NCI-H748 treated with DMSO at 0.1 percent for 48 hours (cell line): ENCODE data around the gene QSOX1.

ENCODE experiments used
- DNase-seq: peaks from one replicate; lab custom pipeline; 2025; lab: John Stamatoyannopoulos, UW

QSOX1 gene

GRCh38 chr1:180234369-180235076, 79.9 kb downstream of the QSOX1 start:
- DNase-seq, result no peak

GRCh38 chr1:180235077-180235501, 80.4 kb downstream of the QSOX1 start:
- DNase-seq, result no peak

- no peak for DNase-seq
Observed at GRCh38 chr1:180235502-180236239, 81.0 kb downstream of the QSOX1 start.

GRCh38 chr1:180236698-180237509, 82.2 kb downstream of the QSOX1 start:
- DNase-seq, result no peak

- peak; percentile 81 for DNase-seq
Observed at GRCh38 chr1:180237869-180238476, 83.3 kb downstream of the QSOX1 start.

GRCh38 chr1:180238675-180239074, 84.0 kb downstream of the QSOX1 start:
- no peak for DNase-seq

- DNase-seq, result no peak
Observed at GRCh38 chr1:180239145-180240096, 84.8 kb downstream of the QSOX1 start.

- no peak for DNase-seq
Observed at GRCh38 chr1:180241716-180242544, 87.3 kb downstream of the QSOX1 start.

GRCh38 chr1:180243517-180244221, 89.0 kb downstream of the QSOX1 start:
- no peak for DNase-seq

- DNase-seq, result no peak
Observed at GRCh38 chr1:180244840-180245239, 90.2 kb downstream of the QSOX1 start.

- no peak for DNase-seq
Observed at GRCh38 chr1:180246579-180246978, 91.9 kb downstream of the QSOX1 start.

GRCh38 chr1:180247061-180247460, 92.4 kb downstream of the QSOX1 start:
- no peak for DNase-seq

GRCh38 chr1:180247580-180247979, 92.9 kb downstream of the QSOX1 start:
- DNase-seq, result no peak

GRCh38 chr1:180248176-180248575, 93.5 kb downstream of the QSOX1 start:
- DNase-seq, result no peak

GRCh38 chr1:180248731-180249681, 94.3 kb downstream of the QSOX1 start:
- no peak for DNase-seq

- DNase-seq, result no peak
Observed at GRCh38 chr1:180249725-180250498, 95.2 kb downstream of the QSOX1 start.

GRCh38 chr1:180250499-180250770, 95.8 kb downstream of the QSOX1 start:
- no peak for DNase-seq
